OCI-LY1 (cell line): ENCODE data around the gene OR6J1.
"Not testable (repeated sequence)": the region's sequence is repeated elsewhere in the genome, so short reads cannot be mapped to it uniquely, and the experiment has no call there.

Experiments
- H2AFZ ChIP-seq: fragments of 200-600 bp; sonication (generic), shearing (Covaris generic); 2 replicates; pipeline ENCODE4 v1.6.0; 2014; ENCODE audit warnings: antibody characterized with exemption, mild to moderate bottlenecking, low read length
- H3F3A ChIP-seq: fragments of 200-600 bp; sonication (generic), shearing (Covaris generic); 2 replicates; pipeline ENCODE4 v1.6.0; 2014; ENCODE audit warnings: mild to moderate bottlenecking, antibody characterized with exemption, low read length, moderate library complexity; ENCODE audit not compliant: insufficient read depth
- H3K27ac ChIP-seq: fragments of 200-600 bp; sonication (generic); 2 replicates; pipeline ENCODE4 v1.5.1; 2014; ENCODE audit warnings: low read length, mixed run types, mild to moderate bottlenecking, low read depth; ENCODE audit not compliant: poor library complexity, severe bottlenecking
- H3K27me3 ChIP-seq: fragments of 200-600 bp; sonication (generic); 2 replicates; pipeline ENCODE4 v1.6.0; 2014; ENCODE audit warnings: antibody characterized with exemption, mild to moderate bottlenecking, low read length, moderate library complexity; ENCODE audit not compliant: insufficient read depth
- H3K36me3 ChIP-seq: fragments of 200-600 bp; sonication (generic); 2 replicates; pipeline ENCODE4 v1.6.1; 2014; ENCODE audit warnings: mild to moderate bottlenecking, antibody characterized with exemption, low read length, moderate library complexity, mixed read lengths; ENCODE audit not compliant: insufficient read depth
- H3K4me1 ChIP-seq: fragments of 200-600 bp; sonication (generic); 2 replicates; pipeline ENCODE4 v1.5.1; 2014; ENCODE audit warnings: mild to moderate bottlenecking, low read length, moderate library complexity; ENCODE audit not compliant: insufficient read depth, severe bottlenecking
- H3K4me2 ChIP-seq: fragments of 200-600 bp; sonication (generic), shearing (Covaris generic); 2 replicates; pipeline ENCODE4 v1.6.1; 2014; ENCODE audit warnings: low read length
- H3K4me3 ChIP-seq: fragments of 200-600 bp; sonication (generic); 2 replicates; pipeline ENCODE4 v1.5.1; 2014; ENCODE audit warnings: low read length, low read depth, mild to moderate bottlenecking, mixed read lengths; ENCODE audit not compliant: poor library complexity, severe bottlenecking
- H3K79me2 ChIP-seq: fragments of 200-600 bp; shearing (Covaris generic); 2 replicates; pipeline ENCODE4 v1.6.1; 2016; ENCODE audit warnings: mixed run types, low read length, mixed read lengths; ENCODE audit not compliant: insufficient read depth
- H3K9ac ChIP-seq: fragments of 200-600 bp; sonication (generic), shearing (Covaris generic); 2 replicates; pipeline ENCODE4 v1.6.1; 2014; ENCODE audit warnings: mild to moderate bottlenecking, low read length, mixed read lengths
- H3K9me2 ChIP-seq: fragments of 200-600 bp; sonication (generic), shearing (Covaris generic); 2 replicates; pipeline ENCODE4 v1.6.1; 2014; ENCODE audit warnings: low read depth, mild to moderate bottlenecking, low read length, mixed read lengths
- H3K9me3 ChIP-seq: fragments of 200-600 bp; shearing (Covaris generic); 2 replicates; pipeline ENCODE4 v1.6.1; 2014; ENCODE audit warnings: low read length, mixed read lengths
- H4K20me1 ChIP-seq: fragments of 200-600 bp; sonication (generic), shearing (Covaris generic); 2 replicates; pipeline ENCODE4 v1.6.0; 2016; ENCODE audit warnings: mild to moderate bottlenecking, low read length; ENCODE audit not compliant: insufficient read depth
- CTCF ChIP-seq: fragments of 200-600 bp; sonication (generic), shearing (Covaris generic); IDR thresholded peaks from 2 replicates; pipeline ENCODE4 v1.5.1; 2017; ENCODE audit warnings: mild to moderate bottlenecking, antibody characterized with exemption, low read length, moderate library complexity, mixed read lengths
- EZH2 ChIP-seq: fragments of 200-600 bp; sonication (generic), shearing (Covaris generic); IDR thresholded peaks from 2 replicates; pipeline ENCODE4 v1.8.0; 2017; ENCODE audit warnings: borderline replicate concordance, mixed run types, mild to moderate bottlenecking, antibody characterized with exemption, low read length, moderate library complexity, mixed read lengths

OR6J1 gene

GRCh38 chr14:22640192-22640591 is 4.0 kb downstream of the OR6J1 start:
- no peaks in the 10 kb centered on the region for H3F3A ChIP-seq
- no peaks in the 10 kb centered on the region for H3K27me3 ChIP-seq
- no peaks in the 10 kb centered on the region for H3K4me1 ChIP-seq
- no peak overlapping the region for H3K27ac ChIP-seq
- no peaks in the 10 kb centered on the region for H3K9me3 ChIP-seq
- no peak overlapping the region for H3K4me3 ChIP-seq
- no peak overlapping the region for H3K9ac ChIP-seq
- no peaks in the 10 kb centered on the region for H3K9me2 ChIP-seq
- no peak for TF ChIP-seq EZH2
- no peak for TF ChIP-seq CTCF
- no peak overlapping the region for H2AFZ ChIP-seq
- H4K20me1 ChIP-seq, result no peaks in the 10 kb centered on the region
- H3K36me3 ChIP-seq, result no peaks in the 10 kb centered on the region
- H3K79me2 ChIP-seq, result no peaks in the 10 kb centered on the region
- H3K4me2 ChIP-seq, result no peak overlapping the region

- not testable (repeated sequence) for H3F3A ChIP-seq, H3K27me3 ChIP-seq, H3K27ac ChIP-seq, H3K9me2 ChIP-seq, H3K79me2 ChIP-seq, H3K9me3 ChIP-seq, H3K4me3 ChIP-seq, H2AFZ ChIP-seq, H3K9ac ChIP-seq, H3K4me2 ChIP-seq, H4K20me1 ChIP-seq, H3K4me1 ChIP-seq, H3K36me3 ChIP-seq
These were observed 8.2 kb downstream of the OR6J1 start for GRCh38 chr14:22635980-22636379.

- Histone ChIP-seq H3K27ac (no peak overlapping the region), H3K9me2 (no peaks in the 10 kb centered on the region), H3K9ac (no peak overlapping the region), H3K4me1 (no peaks in the 10 kb centered on the region), H3K4me2 (no peak overlapping the region), H3K36me3 (no peaks in the 10 kb centered on the region), H2AFZ (no peak overlapping the region), H3K4me3 (no peak overlapping the region), H4K20me1 (no peaks in the 10 kb centered on the region), H3K27me3 (peaks cover 9% of the 10 kb centered on the region; the same call in 1 of the 2 replicates), H3F3A (no peaks in the 10 kb centered on the region), H3K9me3 (no peaks in the 10 kb centered on the region), H3K79me2 (no peaks in the 10 kb centered on the region)
- TF ChIP-seq CTCF (no peak), EZH2 (no peak)
These were observed 9.8 kb downstream of the OR6J1 start for GRCh38 chr14:22634233-22634900.

GRCh38 chr14:22630486-22630885 is 13.7 kb downstream of the OR6J1 start:
- Histone ChIP-seq H2AFZ (no peak overlapping the region), H3K79me2 (no peaks in the 10 kb centered on the region), H3K27ac (no peak overlapping the region), H3K27me3 (peaks cover 9% of the 10 kb centered on the region; the same call in 1 of the 2 replicates), H3K36me3 (no peaks in the 10 kb centered on the region), H3K9me3 (no peaks in the 10 kb centered on the region), H3K4me3 (no peak overlapping the region), H3K9ac (no peak overlapping the region), H4K20me1 (no peaks in the 10 kb centered on the region), H3F3A (no peaks in the 10 kb centered on the region), H3K4me2 (no peak overlapping the region), H3K9me2 (no peaks in the 10 kb centered on the region), H3K4me1 (no peaks in the 10 kb centered on the region)
- TF ChIP-seq EZH2 (no peak), CTCF (no peak)
